Activated CD4-positive, alpha-beta memory T cell treated with anti-CD3 and anti-CD28 coated beads, Interleukin-2, amount 10 ng/mL, durations not matched to agents 7 days and 5 days (primary cell): ENCODE results near the gene HS6ST3. TPM values are rescaled to one million over a fixed set of nuclear protein-coding genes. Genes with fewer than 3 reads are reported as not detected.

Experiments
- total RNA-seq, 2 experiments: library from RNA; stranded (reverse); gene quantifications; one replicate each; pipeline ENCODE4 v1.2.3, GENCODE V29; 2021

Gene HS6ST3
- total RNA-seq, 2 experiments from 2014 or later, result not detected

Other genes starting within 250 kb of the HS6ST3 start
- not detected for gene UGGT2, start 36.7 kb upstream of the HS6ST3 start, total RNA-seq